Measurements from ENCODE around the gene ARHGEF19.
"Not testable (repeated sequence)": the region's sequence is repeated elsewhere in the genome, so short reads cannot be mapped to it uniquely, and the experiment has no call there.

ARHGEF19 gene

DNA sequence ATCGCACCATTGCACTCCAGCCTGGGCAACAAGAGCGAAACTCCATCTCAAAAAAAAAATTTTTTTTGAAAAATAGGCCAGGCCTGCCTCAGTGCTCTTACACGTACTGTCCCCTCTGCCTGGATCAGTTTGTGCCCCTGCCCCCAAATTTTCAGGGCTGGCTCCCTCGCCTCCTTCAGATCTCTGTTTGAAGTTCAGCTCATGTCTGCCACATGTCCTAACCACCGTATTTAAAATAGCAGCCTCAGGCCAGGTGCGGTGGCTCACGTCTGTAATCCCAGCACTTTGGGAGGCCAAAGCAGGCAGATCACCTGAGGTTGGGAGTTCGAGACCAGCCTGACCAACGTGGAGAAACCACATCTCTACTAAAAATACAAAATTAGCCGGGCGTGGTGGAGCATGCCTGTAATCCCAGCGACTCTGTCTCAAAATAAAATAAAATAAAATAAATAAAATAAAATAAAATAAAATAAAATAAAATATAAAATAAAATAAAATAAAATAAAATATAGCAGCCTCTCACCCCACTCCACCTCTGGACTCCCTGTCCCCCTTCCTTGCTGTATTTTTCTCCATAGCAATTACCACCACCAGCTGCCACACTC lies 48.7 kb downstream of the ARHGEF19 start:
- not testable (repeated sequence) for DNase-seq

GRCh38 chr1:16162163-16162822 lies 50.2 kb downstream of the ARHGEF19 start:
- no peak for DNase-seq

GRCh38 chr1:16161717-16162116 lies 50.7 kb downstream of the ARHGEF19 start:
- DNase-seq: no peak

DNA sequence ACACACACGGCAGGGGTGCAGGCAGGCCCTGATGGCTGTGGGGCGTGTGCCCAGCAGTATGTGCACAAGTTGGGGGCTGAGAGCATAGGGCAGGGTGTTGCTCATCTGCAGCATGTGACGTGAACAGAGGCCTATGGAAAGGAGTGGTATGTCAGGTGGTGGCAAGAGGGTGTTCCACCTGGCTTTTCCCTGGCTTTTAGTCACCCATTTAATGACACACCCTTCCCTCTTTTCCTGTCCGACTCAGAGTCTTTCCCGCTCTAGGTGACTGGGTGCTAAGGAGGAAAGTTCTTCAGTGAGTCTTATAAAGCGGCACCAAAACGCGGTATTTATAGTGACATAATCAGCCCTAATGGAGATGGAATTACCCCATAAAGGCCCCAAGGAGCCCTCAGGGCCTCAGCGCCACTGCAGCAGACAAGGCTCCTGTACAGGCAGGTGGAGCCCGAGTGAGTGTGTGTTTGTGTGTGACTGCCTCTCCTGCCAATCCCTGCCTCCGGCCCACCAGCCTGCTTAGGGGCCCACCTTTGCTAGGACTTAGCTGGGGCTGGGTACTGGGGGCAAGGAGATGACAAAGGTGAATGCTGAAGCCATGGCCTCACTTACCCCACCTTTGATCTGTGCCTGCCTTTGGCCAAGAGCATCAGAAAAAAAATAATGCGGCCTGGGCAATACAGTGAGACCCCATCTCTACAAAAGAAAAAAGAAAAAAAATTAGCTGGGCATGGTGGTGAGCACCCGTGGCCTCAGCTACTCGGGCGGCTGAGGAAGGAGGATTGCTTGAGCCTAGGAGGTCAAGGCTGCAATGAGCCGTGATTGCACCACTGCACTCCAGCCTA lies 53.2 kb downstream of the ARHGEF19 start:
- DNase-seq: no peak

GRCh38 chr1:16158025-16158424 lies 54.4 kb downstream of the ARHGEF19 start:
- DNase-seq: no peak

DNA sequence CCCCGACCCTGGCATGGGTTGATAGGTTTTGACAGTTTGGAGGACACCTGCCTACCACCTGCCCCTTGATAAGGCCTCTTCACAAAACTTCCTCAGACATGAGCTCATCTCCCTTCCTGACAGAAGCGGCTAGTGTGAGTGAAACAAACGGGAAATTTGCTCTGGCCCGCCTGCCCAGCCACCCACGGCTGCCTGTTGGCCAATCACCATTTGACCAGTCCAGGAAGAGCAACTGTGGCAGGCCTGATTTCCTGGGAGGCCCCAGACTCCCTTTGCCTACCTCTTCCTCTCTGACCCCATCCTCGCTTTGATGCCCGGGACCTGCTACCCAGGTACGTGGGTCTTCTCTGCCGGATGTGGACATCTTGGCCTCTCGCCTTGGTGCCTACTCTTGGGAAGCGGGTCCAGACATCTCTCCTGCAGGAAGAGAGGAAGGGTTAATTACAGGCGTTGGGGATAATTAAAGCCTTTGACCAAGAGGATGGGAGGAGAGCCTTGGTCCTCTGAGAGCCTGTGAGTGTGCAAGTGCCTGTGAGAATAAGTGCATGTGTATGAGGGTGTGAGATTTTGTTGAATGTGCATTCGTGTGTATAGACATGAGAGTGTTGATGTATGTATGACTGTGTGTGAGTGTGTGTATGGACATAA lies 55.5 kb downstream of the ARHGEF19 start:
- DNase-seq: no peak

DNA sequence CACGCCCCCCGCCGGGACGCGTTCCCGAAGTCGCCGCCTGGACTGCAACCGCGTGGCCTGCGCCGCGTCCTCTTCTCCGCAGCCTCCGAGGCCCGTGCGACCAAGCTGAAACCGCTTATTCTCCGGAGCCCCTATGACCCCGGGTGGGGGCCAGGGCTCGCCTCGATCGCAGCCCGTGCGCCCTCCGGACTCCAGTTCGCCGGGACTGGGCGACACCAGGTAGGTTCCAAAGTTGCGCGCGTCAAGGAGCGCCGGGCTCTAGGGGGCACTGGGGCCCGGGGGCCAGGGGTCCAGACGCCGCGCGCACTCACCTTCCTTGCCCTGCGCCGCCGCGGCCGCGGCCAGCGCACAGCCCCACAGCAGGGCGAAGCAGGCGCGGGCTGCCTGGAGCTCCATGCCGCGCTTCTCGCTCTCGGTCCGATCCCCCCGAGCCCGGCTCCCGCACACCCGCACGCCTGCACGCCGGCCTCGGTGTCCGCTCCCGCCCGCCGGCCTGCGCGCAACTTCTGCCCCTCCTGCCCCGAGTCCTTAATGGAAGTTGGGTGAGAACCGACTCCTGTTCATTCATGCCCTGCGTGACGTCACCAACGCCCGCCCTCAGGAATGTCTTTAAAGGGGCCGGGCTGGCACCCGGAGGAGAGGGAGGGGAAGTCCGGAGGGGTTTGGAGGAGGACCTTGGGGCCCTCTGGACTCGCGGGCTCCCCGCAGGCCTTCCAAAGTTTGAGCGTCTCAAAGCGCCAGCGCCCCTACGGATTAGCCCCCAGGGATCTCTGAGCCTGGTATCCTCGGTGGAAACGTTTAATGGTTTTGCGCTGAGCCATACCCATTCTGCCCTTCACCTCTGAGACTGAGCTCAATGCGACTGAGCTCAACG lies 56.7 kb downstream of the ARHGEF19 start, which contains the start of gene EPHA2:
EPHA2 (minus strand) TSS at position 533 of the 874 bp plus-strand sequence; CDS start at position 396, 137 bp downstream.
- DNase-seq: peak; percentile 21

GRCh38 chr1:16153999-16154673 lies 58.3 kb downstream of the ARHGEF19 start:
- DNase-seq: no peak

DNA sequence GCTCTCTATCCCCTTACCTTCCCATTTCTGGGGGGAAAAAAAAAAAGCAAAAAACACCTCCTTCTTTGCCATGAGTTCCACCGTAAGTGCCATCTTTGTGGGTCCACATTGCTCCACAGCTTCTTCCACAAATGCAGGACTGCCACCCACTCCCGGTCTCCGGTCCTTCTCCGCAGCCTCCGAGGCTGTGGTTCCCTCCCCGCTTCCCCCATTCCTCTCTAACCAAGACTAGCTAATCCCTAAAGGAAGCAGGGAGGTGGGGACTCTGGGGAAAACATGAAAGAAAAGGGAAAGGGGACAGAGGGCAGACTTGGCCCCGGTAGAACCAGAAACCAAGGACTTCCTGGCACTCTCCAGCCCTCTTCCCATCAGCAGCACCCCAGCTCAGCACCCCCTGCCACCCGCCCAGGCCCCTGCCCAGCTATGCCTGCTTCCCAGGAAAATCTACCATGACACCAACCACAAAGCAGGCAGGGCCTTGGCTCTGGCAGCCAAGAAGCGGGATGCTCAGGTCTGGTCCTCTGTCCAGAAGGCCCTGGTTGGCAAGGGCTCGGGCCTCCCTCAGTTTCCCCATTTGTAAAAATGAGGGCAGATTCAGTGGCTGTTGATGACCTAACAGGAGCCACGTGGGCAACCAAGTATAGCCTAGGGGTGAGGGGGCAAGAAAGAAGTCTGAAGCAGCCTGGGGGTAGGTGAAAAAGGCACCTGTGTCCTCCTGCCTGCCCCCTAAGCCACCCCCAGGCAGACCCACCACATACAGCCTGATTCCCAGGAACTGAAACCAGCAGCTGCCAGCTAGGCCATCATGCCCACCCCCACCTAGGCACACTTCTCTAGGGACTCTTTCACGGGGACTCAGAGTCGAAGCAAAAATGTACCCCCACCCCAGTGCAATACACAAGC lies 59.1 kb downstream of the ARHGEF19 start:
- DNase-seq: no peak

DNA sequence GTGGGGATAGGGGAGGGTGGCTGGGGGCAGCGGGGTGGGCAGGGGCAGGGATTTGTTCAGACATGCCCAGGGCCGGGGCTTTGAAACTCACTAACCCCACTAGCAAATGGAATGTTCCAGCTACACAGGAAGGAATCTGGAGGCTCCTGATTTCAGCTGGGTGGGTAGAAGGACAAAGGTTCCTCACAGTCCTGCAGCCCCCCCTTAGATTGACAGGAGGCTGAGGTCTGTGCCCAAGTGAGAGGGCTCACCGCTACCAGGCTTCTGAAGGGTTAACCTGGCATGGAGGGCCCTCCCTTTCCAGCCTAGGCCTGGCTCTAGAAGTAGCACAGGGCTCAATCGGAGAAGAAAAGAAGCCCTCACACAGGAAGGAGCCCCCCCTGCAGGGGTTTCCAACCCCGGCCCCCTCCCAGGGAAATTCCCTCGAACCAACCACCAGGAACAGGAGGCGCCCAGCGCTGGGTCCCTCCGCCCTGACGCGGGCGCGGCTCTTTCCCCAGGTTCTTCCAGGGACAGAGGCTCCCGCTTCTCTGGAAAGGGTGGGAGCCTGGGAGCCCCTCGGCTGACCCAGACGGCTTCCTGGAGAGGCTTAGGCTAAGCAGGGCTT lies 59.9 kb downstream of the ARHGEF19 start:
- no peak for DNase-seq

DNA sequence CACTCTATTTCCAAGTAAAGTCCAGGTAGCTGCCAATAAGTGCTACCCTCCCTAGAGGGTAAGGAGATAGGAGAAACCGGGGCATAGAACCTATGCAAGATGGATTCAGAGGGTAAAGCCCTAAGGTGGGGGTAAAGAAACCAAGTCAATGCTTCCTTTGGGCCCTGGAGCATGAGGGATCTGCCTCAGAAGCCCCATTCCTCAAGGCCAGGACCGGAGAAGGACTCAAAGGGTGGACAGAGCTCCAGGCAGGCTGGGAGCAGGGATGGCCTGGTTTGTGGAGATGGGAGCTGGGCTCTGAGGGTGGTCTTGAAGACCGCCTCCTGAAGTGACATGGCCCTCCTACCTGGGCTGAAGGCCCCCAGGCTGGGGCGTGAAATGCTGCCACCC lies 60.5 kb downstream of the ARHGEF19 start:
- no peak for DNase-seq

- DNase-seq: peak; percentile 44
These were observed 61.1 kb downstream of the ARHGEF19 start for GRCh38 chr1:16151196-16151994.

DNA sequence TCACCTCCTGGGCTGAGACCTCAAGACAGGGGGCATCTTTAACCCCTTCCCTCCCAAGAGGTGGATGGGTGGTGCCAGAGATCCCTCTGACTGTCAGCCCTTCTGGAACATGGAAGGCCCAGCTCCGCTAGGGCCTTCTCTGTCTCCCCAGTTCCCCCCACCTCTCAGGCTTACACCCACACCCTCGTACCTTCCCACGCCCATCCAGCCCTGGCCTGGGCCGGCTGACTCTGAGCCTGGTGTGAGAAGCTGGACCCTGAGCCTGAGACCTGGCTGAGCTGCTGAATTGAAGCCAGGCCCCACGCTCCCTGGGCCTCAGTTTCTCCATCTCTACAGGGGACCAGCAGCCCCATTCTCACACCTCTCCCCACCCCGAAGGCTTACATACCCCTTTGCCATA lies 61.9 kb downstream of the ARHGEF19 start:
- no peak for DNase-seq

GRCh38 chr1:16149702-16150488 lies 62.6 kb downstream of the ARHGEF19 start:
- DNase-seq: no peak

GRCh38 chr1:16149146-16149545 lies 63.3 kb downstream of the ARHGEF19 start:
- no peak for DNase-seq

DNA sequence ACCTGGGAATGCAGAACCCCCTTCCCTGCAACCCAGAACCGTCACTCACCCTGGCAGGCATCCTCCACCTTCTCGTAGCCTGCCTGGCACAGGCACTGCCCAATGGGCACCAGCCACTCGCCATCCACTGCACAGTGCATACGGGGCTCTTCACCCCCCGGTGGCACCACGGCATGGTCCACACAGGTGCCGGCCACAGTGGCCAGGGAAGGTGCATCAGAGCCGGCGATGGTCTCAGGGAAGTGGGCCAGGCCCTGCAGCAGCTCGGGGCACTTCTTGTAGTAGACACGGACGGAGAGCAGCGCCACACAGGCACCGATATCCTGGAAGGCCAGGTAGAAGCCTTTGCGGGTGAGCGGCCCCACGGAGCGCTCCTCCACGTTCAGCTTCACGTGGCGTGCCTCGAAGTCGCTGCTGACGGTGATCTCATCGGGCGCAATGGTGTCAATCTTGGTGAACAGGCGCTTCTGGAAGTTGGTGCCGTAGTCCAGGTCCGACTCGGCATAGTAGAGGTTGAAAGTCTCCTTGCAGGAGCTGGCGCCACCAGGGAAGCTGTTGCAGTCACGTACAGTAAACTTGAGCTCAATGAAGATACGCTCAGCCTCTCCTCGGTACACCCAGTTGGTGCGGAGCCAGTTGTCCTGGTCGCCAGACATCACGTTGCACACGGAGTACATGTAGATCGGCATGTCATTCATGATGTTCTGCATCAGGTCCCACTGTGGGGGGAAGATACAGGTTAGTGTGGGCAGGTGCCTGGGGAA lies 63.9 kb downstream of the ARHGEF19 start:
- no peak for DNase-seq
